H1 (cell line): ENCODE data around the gene SNRK. TPM values are rescaled to one million over a fixed set of nuclear protein-coding genes. Genes with fewer than 3 reads are reported as not detected.

ENCODE experiments used
- CTCF ChIA-PET: fragments of 300-600 bp; sonication (Branson Sonifier 250); formaldehyde crosslinking; loops from one replicate; lab custom pipeline; 2021; ENCODE audit not compliant: partially characterized antibody; lab: Charles Lee
- POLR2A ChIA-PET: fragments of 300-600 bp; sonication (Branson Sonifier 250); formaldehyde crosslinking; loops from one replicate; lab custom pipeline; 2021; ENCODE audit warnings: inconsistent platforms; ENCODE audit not compliant: partially characterized antibody; lab: Charles Lee
- DNase-seq, 2 experiments: peaks; one replicate each; pipeline versions ENCODE4 v3.0.0 to v3.0.0-alpha.2; 2010 to 2022; ENCODE audit warnings: low spot score in 2 of 2, low read depth in 1 of 2, mixed read lengths in 1 of 2
- FAIRE-seq: peaks from 2 replicates; lab custom pipeline; 2011; peaks lifted over from hg19 to GRCh38; lab: Jason Lieb, UNC
- H2AFZ ChIP-seq: 2 replicates; pipeline ENCODE4 v1.8.1; 2012; ENCODE audit warnings: low read length, inconsistent platforms
- H2AK5ac ChIP-seq: 2 replicates; pipeline ENCODE4 v1.6.1; 2013; ENCODE audit warnings: low read depth, low read length
- H2BK120ac ChIP-seq: replicated peaks from 2 replicates; pipeline ENCODE3; 2013; ENCODE audit warnings: low read depth, low read length, inconsistent platforms
- H2BK12ac ChIP-seq: 2 replicates; pipeline ENCODE4 v1.6.1; 2013; ENCODE audit warnings: low read depth, low read length
- H2BK15ac ChIP-seq: 2 replicates; pipeline ENCODE4 v1.6.1; 2013; ENCODE audit warnings: low read length
- H2BK20ac ChIP-seq: 2 replicates; pipeline ENCODE4 v1.6.1; 2013; ENCODE audit warnings: low read length
- H2BK5ac ChIP-seq: 2 replicates; pipeline ENCODE4 v1.6.1; 2013; ENCODE audit warnings: low read depth, low read length
- H3K14ac ChIP-seq: 2 replicates; pipeline ENCODE4 v1.6.1; 2013; ENCODE audit warnings: inconsistent platforms; ENCODE audit not compliant: insufficient read length
- H3K18ac ChIP-seq: 2 replicates; pipeline ENCODE4 v1.6.1; 2013; ENCODE audit warnings: low read length; ENCODE audit errors: extremely low read depth
- H3K23ac ChIP-seq: 2 replicates; pipeline ENCODE4 v1.6.1; 2013; ENCODE audit warnings: inconsistent platforms; ENCODE audit not compliant: insufficient read length
- H3K23me2 ChIP-seq: 2 replicates; pipeline ENCODE4 v1.6.1; 2013; ENCODE audit warnings: low read depth, low read length
- H3K27ac ChIP-seq: 2 replicates; pipeline ENCODE4 v1.6.1; 2011; ENCODE audit warnings: low read depth, low read length, inconsistent platforms
- H3K27me3 ChIP-seq, 4 experiments: replicated peaks in 1 of 4; 1 replicate in 1 of 4; 2 replicates in 3 of 4; pipeline versions ENCODE4 v1.6.1 to v1.8.1; 2011 to 2013; ENCODE audit warnings: low read length in 3 of 4, mild to moderate bottlenecking in 3 of 4, inconsistent platforms in 2 of 4, mixed read lengths in 2 of 4, moderate library complexity in 1 of 4; ENCODE audit not compliant: control insufficient read depth in 3 of 4, insufficient read depth in 3 of 4; ENCODE audit errors: extremely low read depth in 1 of 4
- H3K36me3 ChIP-seq, 4 experiments: 2 replicates each; pipeline versions ENCODE4 v1.6.1 to v1.8.1; 2011 to 2013; ENCODE audit warnings: mild to moderate bottlenecking in 4 of 4, low read length in 3 of 4, moderate library complexity in 2 of 4, control low read depth in 1 of 4, inconsistent platforms in 1 of 4; ENCODE audit not compliant: insufficient read depth in 4 of 4, control insufficient read depth in 2 of 4
- H3K4ac ChIP-seq: replicated peaks from 2 replicates; pipeline ENCODE3; 2013; ENCODE audit warnings: low read length, low read depth, mixed read lengths, inconsistent platforms; ENCODE audit not compliant: insufficient read length
- H3K4me1 ChIP-seq, 4 experiments: replicated peaks in 1 of 4; 1 replicate in 1 of 4; 2 replicates in 3 of 4; pipeline versions ENCODE4 v1.6.1 to v1.8.1; 2011 to 2013; ENCODE audit warnings: low read length in 3 of 4, inconsistent platforms in 2 of 4, mixed read lengths in 1 of 4; ENCODE audit not compliant: insufficient read depth in 4 of 4, control insufficient read depth in 3 of 4
- H3K4me2 ChIP-seq, 2 experiments: 2 replicates each; pipeline versions ENCODE4 v1.6.1 to v1.8.1; 2011 to 2013; ENCODE audit warnings: low read depth in 2 of 2, low read length in 2 of 2, control low read depth in 1 of 2, inconsistent platforms in 1 of 2, mild to moderate bottlenecking in 1 of 2; ENCODE audit not compliant: insufficient read depth in 1 of 2
- H3K4me3 ChIP-seq, 4 experiments: fragments of 200-600, 300-600 bp in 1 of 4; sonication (generic), shearing (Covaris generic), sonication (Bioruptor Twin) in 1 of 4; 2 replicates each; pipeline versions ENCODE4 v1.5.1 to v1.8.1; 2011 to 2016; ENCODE audit warnings: low read length in 4 of 4, low read depth in 3 of 4, control low read depth in 2 of 4, inconsistent platforms in 2 of 4, mild to moderate bottlenecking in 2 of 4, mixed read lengths in 1 of 4, moderate library complexity in 1 of 4; ENCODE audit not compliant: insufficient read depth in 2 of 4; ENCODE audit errors: extremely low read depth in 1 of 4
- H3K56ac ChIP-seq: replicated peaks from 2 replicates; pipeline ENCODE3; 2013; ENCODE audit warnings: low read depth, mild to moderate bottlenecking, mixed read lengths, low read length, inconsistent platforms; ENCODE audit not compliant: insufficient read length
- H3K79me1 ChIP-seq: 2 replicates; pipeline ENCODE4 v1.6.1; 2013; ENCODE audit warnings: low read depth, low read length, control low read depth
- H3K79me2 ChIP-seq, 2 experiments: 2 replicates each; pipeline versions ENCODE4 v1.6.1 to v1.8.1; 2012 to 2013; ENCODE audit warnings: low read length in 2 of 2, mild to moderate bottlenecking in 2 of 2, inconsistent platforms in 1 of 2; ENCODE audit not compliant: insufficient read depth in 2 of 2, control insufficient read depth in 1 of 2
- H3K9ac ChIP-seq, 4 experiments: replicated peaks in 1 of 4; 1 replicate in 1 of 4; 2 replicates in 3 of 4; pipeline versions ENCODE4 v1.6.1 to v1.8.1; 2011 to 2013; ENCODE audit warnings: low read depth in 3 of 4, low read length in 3 of 4, control low read depth in 2 of 4, mild to moderate bottlenecking in 2 of 4, moderate library complexity in 2 of 4, inconsistent platforms in 1 of 4; ENCODE audit errors: extremely low read depth in 1 of 4
- H3K9me3 ChIP-seq, 2 experiments: 2 replicates each; pipeline versions ENCODE4 v1.6.1 to v1.8.1; 2012 to 2013; ENCODE audit warnings: mild to moderate bottlenecking in 2 of 2, moderate library complexity in 2 of 2, control low read depth in 1 of 2, inconsistent platforms in 1 of 2, low read depth in 1 of 2, low read length in 1 of 2, mixed read lengths in 1 of 2; ENCODE audit not compliant: insufficient read depth in 2 of 2
- H4K20me1 ChIP-seq, 2 experiments: replicated peaks in 1 of 2; 2 replicates each; pipeline versions ENCODE3 to v1.8.1; 2011 to 2013; ENCODE audit warnings: inconsistent platforms in 2 of 2, low read length in 2 of 2, mild to moderate bottlenecking in 1 of 2; ENCODE audit not compliant: insufficient read depth in 2 of 2, control insufficient read depth in 1 of 2
- H4K5ac ChIP-seq: 2 replicates; pipeline ENCODE4 v1.6.1; 2013; ENCODE audit warnings: low read length, low read depth, mixed read lengths, inconsistent platforms; ENCODE audit not compliant: insufficient read length
- H4K8ac ChIP-seq: 2 replicates; pipeline ENCODE4 v1.8.0; 2013; ENCODE audit warnings: mild to moderate bottlenecking, moderate library complexity, low read length, inconsistent platforms; ENCODE audit not compliant: insufficient read depth; ENCODE audit errors: extremely low read depth
- H4K91ac ChIP-seq: replicated peaks from 2 replicates; pipeline ENCODE3; 2013; ENCODE audit warnings: low read length, mixed read lengths, inconsistent platforms; ENCODE audit not compliant: insufficient read length
- PHF8 ChIP-seq: fragments of 200-600 bp; sonication (generic); conservative IDR thresholded peaks from 2 replicates; pipeline ENCODE4 v1.7.1; 2012; ENCODE audit warnings: low read depth, mild to moderate bottlenecking, inconsistent platforms, low read length, moderate library complexity
- SUZ12 ChIP-seq: fragments of 200-600 bp; sonication (generic); IDR thresholded peaks from 2 replicates; pipeline ENCODE4 v1.6.1; 2012; ENCODE audit warnings: mild to moderate bottlenecking, inconsistent platforms, low read length, moderate library complexity, mixed read lengths
- TAF1 ChIP-seq: IDR thresholded peaks from 2 replicates; pipeline ENCODE4 v1.6.1; 2011; ENCODE audit warnings: mild to moderate bottlenecking, low read depth, low read length
- WGBS, 2 experiments: shearing (Covaris generic) in 1 of 2; methylation state at CpG; one replicate each; pipeline versions ENCODE4 v1.1.6 to v1.1.7; 2013 to 2015; ENCODE audit warnings: low lambda C conversion rate in 2 of 2, mixed read lengths in 2 of 2, inconsistent platforms in 1 of 2, low coverage in 1 of 2, missing lambda C conversion rate in 1 of 2; ENCODE audit not compliant: insufficient replicate concordance in 2 of 2, insufficient coverage in 1 of 2, insufficient read length in 1 of 2; ENCODE audit errors: extremely low coverage in 1 of 2, missing lambda C conversion rate in 1 of 2; 5-methylcytosine and 5-hydroxymethylcytosine counted together
- polyA plus RNA-seq, 7 experiments: library from polyadenylated mRNA; depleted of rRNA in 3 of 7; stranded (reverse) in 5 of 7; unstranded in 2 of 7; fragments of >200 nt in 5 of 7; fragments of 200-250 nt in 2 of 7; gene quantifications; 1 replicate in 5 of 7; 2 replicates in 1 of 7; 4 replicates in 1 of 7; pipeline versions ENCODE4 v1.2.1 to v1.2.3, GENCODE V29; 2011 to 2013; ENCODE audit warnings: missing spikeins in 2 of 7, mixed read lengths in 2 of 7
- total RNA-seq: library from RNA; stranded (reverse); fragmentation: NEBNext Ultra II Directional; extraction: Animal tissue kit (Norgen Biotek cat#: 25700); gene quantifications from 2 replicates; pipeline ENCODE4 v1.2.1, GENCODE V29; 2021

SNRK gene
- total and polyA plus RNA-seq, 2 of the 8 experiments (the other 6 are each of a cell fraction or from before 2014, with no cell fraction given): 4.4 to 11.7 TPM

- H2BK15ac ChIP-seq: no peak overlapping the region
- no peak overlapping the region for H2BK120ac ChIP-seq
- no peak overlapping the region for H4K5ac ChIP-seq
- H3K4me2 ChIP-seq: no peak overlapping the region
- ChIA-PET CTCF (no interaction called here), POLR2A (no interaction called here)
- no peak overlapping the region for H2BK20ac ChIP-seq
- no peak overlapping the region for H2AK5ac ChIP-seq
- no peak overlapping the region for H2BK12ac ChIP-seq
- FAIRE-seq (no peak), DNase-seq (no peak)
- H4K91ac ChIP-seq: no peak overlapping the region
- peaks cover 0 to 4% (median 1%) of the 10 kb centered on the region in 4 experiments; a peak in 2 of 7 replicates for H3K27me3 ChIP-seq
- peaks cover 0 to 11% (median 5%) of the 10 kb centered on the region in 4 experiments; a peak in 5 of 7 replicates for H3K4me1 ChIP-seq
- 96% methylated on average over 13 of the region's 14 CpGs; no CpG with 5 or more reads in 1 of the 2 experiments for WGBS, 2 experiments
- TF ChIP-seq PHF8 (no peak), TAF1 (no peak), SUZ12 (no peak)
- no peaks in the 10 kb centered on the region for H3K23me2 ChIP-seq
- no peaks in the 10 kb centered on the region for H3K9me3 ChIP-seq
- no peak overlapping the region for H2AFZ ChIP-seq
- no peak overlapping the region for H3K4me3 ChIP-seq
- H3K9ac ChIP-seq: no peak overlapping the region
- H3K79me1 ChIP-seq: peaks cover 3% of the 10 kb centered on the region; the same call in 1 of the 2 replicates
- H3K79me2 ChIP-seq: no peaks in the 10 kb centered on the region
- no peak overlapping the region for H3K56ac ChIP-seq
- no peak overlapping the region for H3K4ac ChIP-seq
- no peak overlapping the region for H2BK5ac ChIP-seq
- peaks cover 0 to 5% (median 0%) of the 10 kb centered on the region in 4 experiments; a peak in 2 of 8 replicates for H3K36me3 ChIP-seq
- H3K18ac ChIP-seq: no peak overlapping the region
- peaks cover 0 to 3% of the 10 kb centered on the region in 2 experiments for H4K20me1 ChIP-seq
- H3K14ac ChIP-seq: no peak overlapping the region
- no peak overlapping the region for H3K27ac ChIP-seq
- no peak overlapping the region for H4K8ac ChIP-seq
- H3K23ac ChIP-seq: no peak overlapping the region
Observed at GRCh38 chr3:43364494-43364893, 78.2 kb downstream of the SNRK start.
